GM19351 (cell line): ENCODE results near the gene IL17REL.
"Not testable (repeated sequence)": the region's sequence is repeated elsewhere in the genome, so short reads cannot be mapped to it uniquely, and the experiment has no call there.

Experiments used
- ATAC-seq: cut with Tn5 transposase; IDR thresholded peaks from one replicate; pipeline ENCODE4 v1.9.1; 2021; ENCODE audit warnings: mild to moderate bottlenecking, moderate library complexity; ENCODE audit not compliant: unreplicated experiment

Gene IL17REL

DNA sequence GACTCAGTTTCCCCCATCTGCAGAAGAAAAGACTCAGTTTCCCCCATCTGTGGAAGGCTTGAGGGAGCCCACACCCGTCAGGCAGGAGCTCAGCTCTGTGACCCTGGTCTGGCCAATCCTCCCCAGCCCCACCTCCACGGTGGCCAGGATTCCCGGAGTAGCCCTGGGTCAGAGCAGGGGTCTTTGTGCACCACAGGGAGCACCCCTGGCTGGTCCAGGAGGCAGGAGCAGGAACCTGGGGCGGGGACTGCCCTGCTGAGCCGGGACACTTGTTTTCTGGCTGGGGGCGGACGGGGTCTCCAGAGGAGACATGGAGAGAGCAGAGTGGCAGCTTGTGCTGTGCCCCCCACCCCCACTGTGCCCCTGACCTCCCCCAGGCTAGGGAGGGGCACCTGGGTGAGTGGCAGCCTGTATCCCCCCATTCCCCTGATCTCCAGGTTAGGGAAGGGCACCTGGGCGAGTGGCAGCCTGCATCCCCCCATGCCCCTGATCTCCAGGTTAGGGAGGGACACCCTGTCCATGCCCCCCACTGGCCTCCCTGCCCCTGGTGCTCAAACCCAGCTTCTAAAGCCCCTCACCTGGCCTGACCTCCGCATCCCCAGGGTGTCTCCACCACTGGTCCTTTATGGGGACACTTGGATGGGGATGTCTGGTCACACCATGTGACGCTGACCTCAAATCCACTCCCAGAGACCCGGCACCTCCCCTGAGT lies 18.8 kb downstream of the IL17REL start:
- no peak for ATAC-seq

DNA sequence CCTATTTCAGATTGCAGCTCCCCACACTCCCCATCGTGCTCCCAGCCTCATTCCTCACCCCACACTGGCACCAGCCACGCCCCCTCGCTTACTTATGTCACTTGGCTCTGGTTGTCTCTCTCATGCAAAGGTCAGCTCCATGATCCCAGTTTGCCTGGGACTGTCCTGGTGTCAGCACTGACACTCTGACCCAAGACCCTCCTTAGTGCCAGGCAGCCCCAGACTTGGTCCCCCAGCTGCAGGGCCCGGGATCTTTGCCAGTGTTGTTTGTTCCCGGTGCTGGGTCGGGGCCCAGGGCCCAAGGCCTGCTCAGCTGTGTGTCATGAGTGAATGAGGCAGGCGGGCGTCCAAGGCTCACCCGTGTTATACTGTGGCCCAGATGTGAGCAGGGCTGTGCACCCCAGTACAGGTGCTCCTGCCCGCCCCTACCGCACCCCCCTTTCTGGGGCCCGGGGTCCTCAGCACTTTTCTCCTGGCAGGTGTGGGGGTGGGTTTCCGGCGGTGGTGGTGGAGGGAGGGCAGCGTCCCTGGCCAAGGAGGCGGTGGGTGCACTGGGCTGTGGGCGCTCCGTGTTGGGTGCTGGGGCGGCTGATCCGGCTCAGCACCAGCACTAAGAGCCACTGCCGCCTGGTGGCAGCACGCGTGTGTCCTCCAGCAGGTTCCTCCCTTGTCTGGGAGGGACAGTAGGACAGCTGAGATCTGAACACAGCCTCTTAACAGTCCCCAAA lies 19.5 kb downstream of the IL17REL start:
- no peak for ATAC-seq

- ATAC-seq, result no peak
These were observed 20.5 kb downstream of the IL17REL start for GRCh38 chr22:49991907-49992533.

- no peak for ATAC-seq
These were observed 21.4 kb downstream of the IL17REL start for GRCh38 chr22:49991167-49991566.

DNA sequence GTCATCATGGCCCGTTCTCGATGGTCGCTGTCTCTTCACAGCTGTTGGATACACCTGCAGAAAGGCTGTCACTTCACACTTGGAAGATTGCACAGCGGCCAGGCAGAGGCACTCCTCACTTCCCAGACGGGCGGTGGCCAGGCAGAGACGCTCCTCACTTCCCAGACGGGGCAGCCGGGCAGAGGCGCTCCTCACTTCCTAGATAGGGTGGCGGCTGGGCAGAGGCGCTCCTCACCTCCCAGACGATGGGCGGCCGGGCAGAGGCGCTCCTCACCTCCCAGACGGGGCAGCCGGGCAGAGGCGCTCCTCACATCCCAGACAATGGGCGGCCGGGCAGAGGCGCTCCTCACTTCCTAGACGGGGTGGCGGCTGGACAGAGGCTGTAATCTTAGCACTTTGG lies 22.7 kb downstream of the IL17REL start:
- not testable (repeated sequence) for ATAC-seq

GRCh38 chr22:49986325-49986724 lies 26.2 kb downstream of the IL17REL start:
- no peak for ATAC-seq

- ATAC-seq, result no peak
These were observed 29.2 kb downstream of the IL17REL start for GRCh38 chr22:49983148-49984042.

- ATAC-seq, result not testable (repeated sequence)
These were observed 30.8 kb downstream of the IL17REL start for GRCh38 chr22:49981799-49982198.

- no peak for ATAC-seq
These were observed 32.8 kb downstream of the IL17REL start for GRCh38 chr22:49979587-49980264.

DNA sequence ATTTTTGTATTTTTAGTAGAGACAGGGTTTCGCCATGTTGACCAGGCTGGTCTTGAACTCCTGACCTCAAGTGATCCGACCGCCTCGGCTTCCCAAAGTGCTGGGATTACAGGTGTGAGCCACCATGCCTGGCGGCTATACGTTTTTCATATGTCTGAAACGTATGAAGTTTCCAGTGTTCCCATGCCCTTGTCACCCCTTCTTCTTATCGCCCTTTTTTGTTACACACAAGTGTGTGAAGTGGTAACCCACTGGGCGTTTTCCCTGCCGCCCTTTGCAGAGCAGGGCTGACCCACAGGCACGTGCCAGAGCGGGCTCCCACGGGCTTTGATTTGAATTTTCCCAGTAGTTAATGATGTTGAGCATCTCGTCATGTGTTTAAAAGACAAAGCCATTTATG lies 35.0 kb downstream of the IL17REL start:
- ATAC-seq, result no peak

- ATAC-seq, result no peak
These were observed 36.0 kb downstream of the IL17REL start for GRCh38 chr22:49976439-49977175.

DNA sequence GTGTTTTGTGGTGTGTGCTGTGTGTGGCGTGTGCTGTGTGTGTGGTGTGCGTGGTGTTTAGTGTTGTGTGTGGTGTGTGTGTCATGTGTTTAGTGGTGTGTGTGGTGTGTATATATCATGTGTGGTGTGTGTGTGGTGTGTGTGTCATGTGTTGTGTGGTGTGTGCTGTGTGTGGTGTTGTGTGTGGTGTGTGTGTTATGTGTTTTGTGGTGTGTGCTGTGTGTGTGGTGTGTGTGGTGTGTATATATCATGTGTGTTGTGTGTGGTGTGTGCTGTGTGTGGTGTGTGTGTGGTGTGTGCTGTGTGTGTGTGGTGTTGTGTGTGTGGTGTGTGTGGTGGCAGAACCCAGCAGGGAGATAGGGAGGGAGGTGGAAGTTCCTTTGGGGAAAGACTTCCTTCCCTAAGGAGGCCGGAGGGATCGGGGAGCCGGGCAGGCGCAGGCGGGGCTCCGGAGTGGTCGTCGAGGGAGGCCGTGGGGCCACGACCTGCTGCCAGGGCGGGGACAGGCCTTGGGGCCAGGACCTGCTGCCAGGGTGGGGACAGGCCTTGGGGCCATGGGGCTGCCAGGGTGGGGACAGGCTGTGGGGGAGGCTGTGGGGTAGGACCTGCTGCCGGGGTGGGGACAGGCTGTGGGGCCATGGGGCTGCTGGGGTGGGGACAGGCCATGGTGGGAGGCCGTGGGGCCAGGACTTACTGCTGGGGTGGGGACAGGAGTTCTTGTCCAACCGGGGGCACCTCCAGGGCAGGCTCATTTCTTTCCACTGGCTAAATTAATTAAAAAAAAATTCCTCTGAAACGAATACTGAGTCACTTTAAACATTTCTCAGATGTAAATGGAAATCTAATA lies 36.8 kb downstream of the IL17REL start:
- ATAC-seq, result no peak

GRCh38 chr22:49973018-49973961 lies 39.3 kb downstream of the IL17REL start:
- ATAC-seq, result no peak

DNA sequence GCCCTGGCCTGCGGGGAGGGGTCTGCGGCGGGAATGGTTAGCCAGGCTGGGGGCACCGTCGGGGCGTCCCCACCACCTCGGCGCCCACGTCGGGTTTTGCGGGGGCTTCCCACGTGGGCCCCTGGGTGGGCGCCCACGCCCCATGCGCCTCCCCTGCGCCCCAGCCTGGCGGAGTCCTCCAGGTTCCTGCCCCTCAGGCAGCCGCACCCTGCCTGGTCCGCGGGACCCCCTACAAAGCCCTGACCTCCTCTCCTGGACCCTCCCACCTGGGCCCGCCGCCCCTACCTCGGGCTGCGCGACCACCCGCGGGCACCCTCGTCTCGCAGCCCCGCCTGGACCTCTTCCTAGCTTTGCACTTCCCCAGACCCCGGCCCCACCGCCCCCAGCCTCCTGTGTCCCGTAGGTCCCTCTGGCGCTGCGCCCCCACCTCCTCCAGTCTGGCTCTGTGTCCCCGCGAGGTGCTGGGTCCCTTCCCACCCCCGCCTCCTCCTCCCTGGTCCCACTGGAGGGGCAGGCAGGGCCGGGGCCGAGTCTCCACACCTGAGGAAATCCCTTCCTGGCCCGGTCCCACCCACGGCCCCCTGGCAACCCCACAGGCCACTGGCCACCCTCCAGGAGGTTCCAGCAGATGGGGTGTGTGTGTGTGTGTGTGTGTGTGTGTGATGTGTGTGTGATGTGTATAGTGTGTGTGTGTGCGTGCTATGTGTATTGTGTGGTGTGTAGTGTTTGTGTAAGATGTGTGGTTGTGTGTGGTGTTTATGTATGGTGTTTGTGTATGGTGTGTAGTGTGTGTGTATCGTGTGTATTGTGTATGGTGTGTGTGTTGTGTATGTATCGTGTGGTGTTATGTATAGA lies 40.2 kb downstream of the IL17REL start:
- ATAC-seq, result no peak

GRCh38 chr22:49971232-49972162 lies 41.1 kb downstream of the IL17REL start:
- peak; percentile 27 for ATAC-seq
